A549 treated with RU486 at 1 μM for 4 hours (cell line): Measurements from ENCODE around the gene TMED9. TPM values are rescaled to one million over a fixed set of nuclear protein-coding genes. Genes with fewer than 3 reads are reported as not detected.

Source experiments
- total RNA-seq: library from RNA; stranded (reverse); fragments of 200-300 nt; extraction: Qiagen RNA extraction; gene quantifications from 5 replicates; pipeline ENCODE4 v1.2.3, GENCODE V29; 2022; ENCODE audit warnings: low read depth

The TMED9 gene
- 276 to 283 TPM (median 278 TPM) in 5 replicates for total RNA-seq

GRCh38 chr5:177592010-177592834 lies at the start of gene TMED9:
Gene TMED9 (plus strand): TSS chr5:177592203. CDS start chr5:177592215, 12 bp downstream.

GRCh38 chr5:177554474-177555111 lies 37.4 kb upstream of the TMED9 start, which contains the start of gene FAM193B:
Gene FAM193B (minus strand): TSS chr5:177554563. CDS start chr5:177554458, 105 bp downstream.

DNA sequence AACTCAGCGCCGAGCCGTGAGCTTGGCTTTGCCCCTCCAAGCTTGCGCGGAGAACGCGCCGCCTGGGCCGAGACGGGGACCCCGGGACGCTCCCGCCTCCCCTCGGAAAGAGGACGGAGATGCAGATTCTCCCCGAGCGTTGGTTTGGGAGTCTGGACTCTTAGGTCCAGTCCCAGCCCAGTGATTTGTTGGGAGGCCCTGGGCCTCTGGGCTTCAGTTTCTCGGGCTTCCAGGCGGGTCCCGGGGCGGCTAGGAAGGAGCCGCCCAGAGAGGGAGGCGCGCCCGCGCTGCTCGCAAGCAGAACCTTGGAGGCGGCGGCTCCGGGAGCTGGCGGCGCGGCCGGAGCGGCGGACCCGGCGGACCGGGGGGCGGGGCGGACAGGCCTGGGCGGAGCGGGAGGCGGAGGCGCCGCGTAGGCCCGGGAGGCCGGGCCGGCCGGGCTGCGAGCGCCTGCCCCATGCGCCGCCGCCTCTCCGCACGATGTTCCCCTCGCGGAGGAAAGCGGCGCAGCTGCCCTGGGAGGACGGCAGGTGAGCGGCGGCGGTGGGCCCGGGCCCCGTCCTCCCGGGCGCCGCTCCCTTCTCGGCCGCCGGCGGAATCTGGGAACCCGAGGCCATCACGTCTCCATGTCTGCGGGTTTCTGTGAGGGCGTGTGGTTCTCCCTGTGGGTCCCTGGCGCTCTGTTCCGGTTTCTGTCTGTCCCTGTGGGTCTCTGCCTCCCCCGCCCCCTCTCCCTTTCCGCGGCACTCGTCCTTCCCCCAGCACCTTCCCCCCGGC lies 7.9 kb downstream of the TMED9 start, which contains the start of gene B4GALT7:
Gene B4GALT7, plus strand, starts transcription at position 402 of the 777 bp plus-strand sequence. Its CDS starts 79 bp downstream, at position 481.

Other genes with a start within 250 kb of the TMED9 start
- 183 to 219 TPM (median 196 TPM) in 5 replicates for gene LMAN2, start 240.5 kb upstream of the TMED9 start, total RNA-seq
- 6.0 to 6.9 TPM (median 6.2 TPM) in 5 replicates for gene RGS14, start 234.3 kb upstream of the TMED9 start, total RNA-seq
- not detected in 5 replicates for gene SLC34A1, start 207.8 kb upstream of the TMED9 start, total RNA-seq
- not detected in 5 replicates for gene PFN3, start 191.5 kb upstream of the TMED9 start, total RNA-seq
- 11.8 to 26.6 TPM (median 21.3 TPM) in 5 replicates for gene F12, start 182.6 kb upstream of the TMED9 start, total RNA-seq
- 18.0 to 27.8 TPM (median 26.3 TPM) in 5 replicates for gene GRK6, start 165.5 kb upstream of the TMED9 start, total RNA-seq
- gene PRR7, start 145.4 kb upstream of the TMED9 start, total RNA-seq: 17.5 to 43.9 TPM (median 41.0 TPM) in 5 replicates
- gene DBN1, start 118.6 kb upstream of the TMED9 start, total RNA-seq: 49.8 to 80.7 TPM (median 69.2 TPM) in 5 replicates
- 72.7 to 114 TPM (median 102 TPM) in 5 replicates for gene PDLIM7, start 94.6 kb upstream of the TMED9 start, total RNA-seq
- 3.0 to 5.6 TPM (median 4.3 TPM) in 5 replicates for gene DOK3, start 82.4 kb upstream of the TMED9 start, total RNA-seq
- 90.8 to 130 TPM (median 111 TPM) in 5 replicates for gene DDX41, start 75.2 kb upstream of the TMED9 start, total RNA-seq
- 18.7 to 31.7 TPM (median 26.3 TPM) in 5 replicates for gene FAM193B, start 37.6 kb upstream of the TMED9 start, total RNA-seq
- gene B4GALT7, start 7.9 kb downstream of the TMED9 start, total RNA-seq: 20.9 to 31.0 TPM (median 24.6 TPM) in 5 replicates
- gene FAM153A, start 190.7 kb downstream of the TMED9 start, total RNA-seq: not detected in 5 replicates